ENCODE data around the gene CYTH2.

The CYTH2 gene

GRCh38 chr19:48469289-48469881 is at the start of gene CYTH2:
TSS of gene CYTH2 (plus strand) at chr19:48469369. CDS start at chr19:48469508, 139 bp downstream.
- DNase-seq: peak; percentile 53 to 78

- DNase-seq: no peak
These were observed 47.6 kb upstream of the CYTH2 start for GRCh38 chr19:48421548-48421947.

- peak in 1 of 2 donors; percentile 16 for DNase-seq
These were observed 44.4 kb upstream of the CYTH2 start for GRCh38 chr19:48424694-48425219.

GRCh38 chr19:48428670-48429069 is 40.5 kb upstream of the CYTH2 start:
- no peak for DNase-seq

GRCh38 chr19:48433337-48433736 is 35.8 kb upstream of the CYTH2 start:
- DNase-seq: no peak

GRCh38 chr19:48436586-48436985 is 32.6 kb upstream of the CYTH2 start:
- no peak for DNase-seq

- no peak for DNase-seq
These were observed 27.7 kb upstream of the CYTH2 start for GRCh38 chr19:48441360-48442050.

GRCh38 chr19:48442116-48443035 is 26.8 kb upstream of the CYTH2 start:
- DNase-seq: no peak

GRCh38 chr19:48443256-48443655 is 25.9 kb upstream of the CYTH2 start:
- peak in 1 of 2 donors; percentile 18 for DNase-seq

GRCh38 chr19:48443731-48444128 is 25.4 kb upstream of the CYTH2 start:
- peak in 1 of 2 donors; percentile 2 for DNase-seq

- peak in 1 of 2 donors; percentile 18 for DNase-seq
These were observed 24.8 kb upstream of the CYTH2 start for GRCh38 chr19:48444129-48444935.

GRCh38 chr19:48444936-48445200 is 24.3 kb upstream of the CYTH2 start:
- no peak for DNase-seq

- DNase-seq: peak; percentile 15 to 60
These were observed 23.9 kb upstream of the CYTH2 start for GRCh38 chr19:48445256-48445605.

- peak; percentile 95 to 97 for DNase-seq
These were observed 23.3 kb upstream of the CYTH2 start, which contains the start of gene GRWD1 for GRCh38 chr19:48445606-48446481. TSS of gene GRWD1 (plus strand) at chr19:48445983. CDS start at chr19:48446006, 23 bp downstream.

GRCh38 chr19:48446579-48446978 is 22.6 kb upstream of the CYTH2 start:
- DNase-seq: no peak

- DNase-seq: no peak
These were observed 20.6 kb upstream of the CYTH2 start for GRCh38 chr19:48448563-48448962.

GRCh38 chr19:48450441-48450840 is 18.7 kb upstream of the CYTH2 start:
- no peak for DNase-seq

GRCh38 chr19:48450863-48451262 is 18.3 kb upstream of the CYTH2 start:
- no peak for DNase-seq

- DNase-seq: no peak
These were observed 17.5 kb upstream of the CYTH2 start for GRCh38 chr19:48451624-48452023.

- DNase-seq: no peak
These were observed 16.6 kb upstream of the CYTH2 start for GRCh38 chr19:48452289-48453190.

Measured in CD4-positive, alpha-beta T cell treated with Interferon alpha-2 for 1 hour (primary cell).